ENCODE data around the gene PTPN14.
"Not testable (repeated sequence)": the region's sequence is repeated elsewhere in the genome, so short reads cannot be mapped to it uniquely, and the experiment has no call there.

The PTPN14 gene

GRCh38 chr1:214514032-214514818, 37.2 kb downstream of the PTPN14 start:
- TF ChIP-seq ZFX (IDR thresholded peaks at IDR 0.05) (no peak), CTCF (conservative IDR thresholded peaks at IDR 0.05) (no peak)
- H3K27ac ChIP-seq, result no peak overlapping the region; the same call in 1 of the 2 replicates

- TF ChIP-seq ZFX (IDR thresholded peaks at IDR 0.05), result no peak
- TF ChIP-seq CTCF (conservative IDR thresholded peaks at IDR 0.05), result no peak
- no peak overlapping the region for H3K27ac ChIP-seq
Measured at GRCh38 chr1:214513394-214513793, 38.0 kb downstream of the PTPN14 start.

GRCh38 chr1:214511639-214511998, 39.8 kb downstream of the PTPN14 start:
- H3K27ac ChIP-seq, result no peak overlapping the region
- no peak for TF ChIP-seq ZFX (IDR thresholded peaks at IDR 0.05)
- no peak for TF ChIP-seq CTCF (conservative IDR thresholded peaks at IDR 0.05)

GRCh38 chr1:214510914-214511638, 40.3 kb downstream of the PTPN14 start:
- H3K27ac ChIP-seq, result no peak overlapping the region
- no peak for TF ChIP-seq CTCF (conservative IDR thresholded peaks at IDR 0.05)
- no peak for TF ChIP-seq ZFX (IDR thresholded peaks at IDR 0.05)

GRCh38 chr1:214510477-214510876, 40.9 kb downstream of the PTPN14 start:
- no peak overlapping the region for H3K27ac ChIP-seq
- TF ChIP-seq CTCF (conservative IDR thresholded peaks at IDR 0.05) (no peak), ZFX (IDR thresholded peaks at IDR 0.05) (no peak)

- not testable (repeated sequence) for H3K27ac ChIP-seq
Measured at GRCh38 chr1:214509622-214510021, 41.8 kb downstream of the PTPN14 start.

GRCh38 chr1:214506972-214507431, 44.4 kb downstream of the PTPN14 start:
- no peak overlapping the region for H3K27ac ChIP-seq
- no peak for TF ChIP-seq CTCF (conservative IDR thresholded peaks at IDR 0.05)
- TF ChIP-seq ZFX (IDR thresholded peaks at IDR 0.05), result no peak

Measured in C4-2B (cell line).